ENCODE results near the gene ERG28.

DNA sequence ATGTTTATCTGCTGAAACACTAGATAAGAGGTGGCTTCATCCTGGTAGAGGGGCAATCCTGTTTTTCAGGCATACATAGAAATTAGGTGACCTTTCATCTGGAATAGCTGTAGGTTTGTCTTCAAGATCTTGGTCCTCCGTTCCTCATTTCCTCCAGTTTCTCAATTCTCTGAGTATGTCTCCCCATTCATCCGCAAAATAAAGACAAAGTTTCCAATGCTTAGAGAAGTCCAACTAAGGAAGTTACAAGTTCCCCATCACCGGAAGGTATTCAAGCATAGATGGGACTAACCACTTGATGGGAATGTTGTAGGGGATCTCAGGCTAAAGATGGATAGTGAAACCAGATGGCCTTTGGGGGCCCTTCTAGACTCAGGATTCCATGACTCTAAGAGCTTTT lies 34.3 kb downstream of the ERG28 start:
- no peak for TF ChIP-seq POLR2AphosphoS2 (conservative IDR thresholded peaks at IDR 0.05; ENCODE audit: low read length)
- TF ChIP-seq ZNF302 (CRISPR knock-in tag; IDR thresholded peaks at IDR 0.05): no peak
- no peak for TF ChIP-seq CTCF (IDR thresholded peaks at IDR 0.05)
- no peak for TF ChIP-seq USF2 (IDR thresholded peaks at IDR 0.05)
- no peak for TF ChIP-seq PHF8 (IDR thresholded peaks at IDR 0.05; ENCODE audit: borderline replicate concordance, low read depth)
- no peak for TF ChIP-seq POLR2A (IDR thresholded peaks at IDR 0.05; ENCODE audit: low read length)
- TF ChIP-seq SREBF2 (IDR thresholded peaks at IDR 0.05): no peak
